CD14-positive monocyte (primary cell): ENCODE results near the gene EPB41L2. TPM values are rescaled to one million over a fixed set of nuclear protein-coding genes. Genes with fewer than 3 reads are reported as not detected.

Experiments
- DNase-seq, 3 donors: peaks; one replicate each; pipeline ENCODE4 v3.0.0-alpha.2; 2011 to 2022
- H2AFZ ChIP-seq: 2 replicates; pipeline ENCODE4 v1.6.0; 2012; ENCODE audit warnings: mild to moderate bottlenecking, low read depth, low read length, inconsistent platforms; ENCODE audit not compliant: insufficient read depth, poor library complexity, severe bottlenecking
- H3K27ac ChIP-seq, 2 donors: 1 replicate in 1 of 2; 2 replicates in 1 of 2; pipeline ENCODE4 v1.5.1; 2012 to 2013; ENCODE audit warnings: low read length in 2 of 2, control low read depth in 1 of 2, inconsistent platforms in 1 of 2, low read depth in 1 of 2, mild to moderate bottlenecking in 1 of 2
- H3K27me3 ChIP-seq, 2 donors: one replicate each; pipeline versions ENCODE4 v1.6.0 to v1.6.1; 2011 to 2013; ENCODE audit warnings: low read length in 2 of 2; ENCODE audit not compliant: control insufficient read depth in 2 of 2, insufficient read depth in 2 of 2
- H3K36me3 ChIP-seq, 2 donors: replicated peaks in 1 of 2; 1 replicate in 1 of 2; 2 replicates in 1 of 2; pipeline versions ENCODE4 v1.5.1 to v1.6.1; 2012 to 2013; ENCODE audit warnings: low read length in 2 of 2, control low read depth in 1 of 2, inconsistent platforms in 1 of 2, mild to moderate bottlenecking in 1 of 2; ENCODE audit not compliant: insufficient read depth in 2 of 2, control insufficient read depth in 1 of 2
- H3K4me1 ChIP-seq, 2 donors: 1 replicate in 1 of 2; 2 replicates in 1 of 2; pipeline versions ENCODE4 v1.5.1 to v1.6.1; 2012 to 2013; ENCODE audit warnings: low read length in 2 of 2, control low read depth in 1 of 2, inconsistent platforms in 1 of 2, mild to moderate bottlenecking in 1 of 2, moderate library complexity in 1 of 2; ENCODE audit not compliant: insufficient read depth in 2 of 2, control insufficient read depth in 1 of 2
- H3K4me2 ChIP-seq: replicated peaks from 2 replicates; pipeline ENCODE3; 2012; ENCODE audit warnings: low read length, moderate library complexity, mild to moderate bottlenecking; ENCODE audit not compliant: poor library complexity, severe bottlenecking; ENCODE audit errors: extremely low read depth
- H3K4me3 ChIP-seq, 3 experiments: fragments of 200-600 bp in 1 of 3; sonication (generic) in 1 of 3; replicated peaks in 1 of 3; 1 replicate in 2 of 3; 2 replicates in 1 of 3; pipeline ENCODE4 v1.5.1; 2011 to 2013; ENCODE audit warnings: low read length in 3 of 3, mild to moderate bottlenecking in 3 of 3, control low read depth in 2 of 3, low read depth in 2 of 3, inconsistent platforms in 1 of 3, moderate library complexity in 1 of 3
- H3K79me2 ChIP-seq: 2 replicates; pipeline ENCODE4 v1.6.0; 2012; ENCODE audit warnings: mild to moderate bottlenecking, control low read depth, inconsistent platforms, low read length, moderate library complexity; ENCODE audit not compliant: insufficient read depth
- H3K9ac ChIP-seq: 2 replicates; pipeline ENCODE4 v1.6.0; 2017; ENCODE audit warnings: low read length, mild to moderate bottlenecking; ENCODE audit not compliant: insufficient read depth, poor library complexity, severe bottlenecking
- H3K9me3 ChIP-seq, 2 donors: replicated peaks in 1 of 2; 1 replicate in 1 of 2; 2 replicates in 1 of 2; pipeline versions ENCODE4 v1.5.1 to v1.6.1; 2012 to 2013; ENCODE audit warnings: low read length in 2 of 2, control low read depth in 1 of 2; ENCODE audit not compliant: control insufficient read depth in 1 of 2, insufficient read depth in 1 of 2
- H4K20me1 ChIP-seq: 2 replicates; pipeline ENCODE4 v1.6.0; 2012; ENCODE audit warnings: mild to moderate bottlenecking, low read length, control low read depth, moderate library complexity; ENCODE audit not compliant: insufficient read depth
- H3K27ac Mint-ChIP-seq, 7 donors: one replicate each; pipeline ENCODE4 v1.8.0; 2020; ENCODE audit warnings: mild to moderate bottlenecking in 7 of 7, mixed read lengths in 7 of 7, moderate library complexity in 6 of 7, inconsistent platforms in 2 of 7
- H3K27me3 Mint-ChIP-seq, 3 donors: one replicate each; pipeline ENCODE4 v1.8.0; 2021 to 2022; ENCODE audit warnings: low read depth in 3 of 3, mild to moderate bottlenecking in 3 of 3, mixed read lengths in 3 of 3, moderate library complexity in 3 of 3, inconsistent platforms in 1 of 3
- H3K36me3 Mint-ChIP-seq, 2 donors: one replicate each; pipeline ENCODE4 v1.8.0; 2020; ENCODE audit warnings: mixed read lengths in 2 of 2, inconsistent platforms in 1 of 2, mild to moderate bottlenecking in 1 of 2
- H3K4me1 Mint-ChIP-seq: one replicate; pipeline ENCODE4 v1.8.0; 2020; ENCODE audit warnings: mild to moderate bottlenecking, mixed read lengths
- H3K4me3 Mint-ChIP-seq, 2 donors: one replicate each; pipeline ENCODE4 v1.8.0; 2020; ENCODE audit warnings: mild to moderate bottlenecking in 2 of 2, mixed read lengths in 2 of 2, moderate library complexity in 1 of 2
- H3K9me3 Mint-ChIP-seq, 7 donors: one replicate each; pipeline ENCODE4 v1.8.0; 2020 to 2022; ENCODE audit warnings: mixed read lengths in 7 of 7, mild to moderate bottlenecking in 6 of 7, moderate library complexity in 6 of 7, inconsistent platforms in 2 of 7
- CTCF ChIP-seq: fragments of 200-600 bp; IDR thresholded peaks from one replicate; pipeline ENCODE4 v1.8.0; 2022; ENCODE audit warnings: antibody characterized with exemption, mild to moderate bottlenecking
- WGBS: methylation state at CpG from one replicate; pipeline ENCODE4 v1.1.5; 2013; ENCODE audit warnings: missing lambda C conversion rate; ENCODE audit not compliant: insufficient coverage; 5-methylcytosine and 5-hydroxymethylcytosine counted together
- intact Hi-C, 2 donors: fragments of 100-400 bp; cut with micrococcal nuclease; formaldehyde crosslinking; loops; one replicate each; pipeline versions ENCODE4 v1.15.0 to v1.15.1; 2023
- polyA plus RNA-seq, 3 donors: library from polyadenylated mRNA; depleted of rRNA in 1 of 3; unstranded in 2 of 3; stranded (reverse) in 1 of 3; fragments of 300-500 nt in 2 of 3; fragments of >200 nt in 1 of 3; fragmentation: Illumina TruSeq in 2 of 3; gene quantifications; 1 replicate in 2 of 3; 2 replicates in 1 of 3; pipeline ENCODE4 v1.2.3, GENCODE V29; 2012 to 2021

Gene EPB41L2
- polyA plus RNA-seq, 3 donors: 3.4 to 7.2 (median 4.6) TPM

- Mint-ChIP-seq H3K4me3 (no peak overlapping the region), H3K9me3 (no peaks in the 10 kb centered on the region), H3K27me3 (no peaks in the 10 kb centered on the region), H3K4me1 (peaks cover 10% of the 10 kb centered on the region), H3K27ac (no peak overlapping the region), H3K36me3 (peaks cover 2 to 3% of the 10 kb centered on the region in 2 donors)
- no peak overlapping the region for H3K4me2 ChIP-seq
- H3K4me3 ChIP-seq: no peak overlapping the region
- no peak overlapping the region for H2AFZ ChIP-seq
- no peak overlapping the region for H3K27ac ChIP-seq
- no peaks in the 10 kb centered on the region for H3K79me2 ChIP-seq
- DNase-seq: no peak
- intact Hi-C loops: no loop called here
- no peaks in the 10 kb centered on the region for H3K36me3 ChIP-seq
- H3K9me3 ChIP-seq: no peaks in the 10 kb centered on the region
- TF ChIP-seq CTCF: no peak
- no peaks in the 10 kb centered on the region for H3K4me1 ChIP-seq
- H3K27me3 ChIP-seq: no peaks in the 10 kb centered on the region
- H3K9ac ChIP-seq: no peak overlapping the region
- WGBS: no CpG with 5 or more reads among the region's 5 CpGs
- H4K20me1 ChIP-seq: no peaks in the 10 kb centered on the region
Measured at GRCh38 chr6:130838951-130839350, 224.1 kb downstream of the EPB41L2 start.

- Mint-ChIP-seq H3K4me3 (no peak overlapping the region), H3K36me3 (peaks cover 2 to 3% of the 10 kb centered on the region in 2 donors), H3K27me3 (no peaks in the 10 kb centered on the region), H3K27ac (no peak overlapping the region), H3K4me1 (peaks cover 10% of the 10 kb centered on the region), H3K9me3 (no peaks in the 10 kb centered on the region)
- Histone ChIP-seq H3K27me3 (no peaks in the 10 kb centered on the region), H3K4me3 (no peak overlapping the region), H3K4me1 (no peaks in the 10 kb centered on the region), H2AFZ (no peak overlapping the region), H3K9me3 (no peaks in the 10 kb centered on the region), H3K9ac (no peak overlapping the region), H4K20me1 (no peaks in the 10 kb centered on the region), H3K36me3 (no peaks in the 10 kb centered on the region), H3K27ac (no peak overlapping the region), H3K4me2 (no peak overlapping the region), H3K79me2 (no peaks in the 10 kb centered on the region)
- 100% methylated on average over 1 of the region's 6 CpGs for WGBS
- intact Hi-C loops: no loop called here
- DNase-seq: no peak
- TF ChIP-seq CTCF: no peak
Measured at GRCh38 chr6:130838250-130838860, 224.7 kb downstream of the EPB41L2 start.
